Cardiac septum (tissue), 1 donor: Measurements from ENCODE around the gene KATNA1. TPM values are rescaled to one million over a fixed set of nuclear protein-coding genes. Genes with fewer than 3 reads are reported as not detected.

Source experiments
- DNase-seq: peaks from one replicate; pipeline ENCODE4 v3.0.0-alpha.2; 2020; ENCODE audit warnings: low spot score
- intact Hi-C: fragments of 100-400 bp; cut with DNase I; formaldehyde crosslinking; loops from one replicate; pipeline ENCODE4 v1.14.0; 2022
- total RNA-seq: library from RNA; stranded (reverse); fragmentation: NEBNext Ultra II Directional; extraction: Animal tissue kit (Norgen Biotek cat#: 25700); gene quantifications from one replicate; pipeline ENCODE4 v1.2.1, GENCODE V29; 2021
- donor health status: DM: no; HTN: no; CAD: no.

KATNA1 gene
- total RNA-seq, 1 donor from 2014 or later: 13.1 TPM

DNA sequence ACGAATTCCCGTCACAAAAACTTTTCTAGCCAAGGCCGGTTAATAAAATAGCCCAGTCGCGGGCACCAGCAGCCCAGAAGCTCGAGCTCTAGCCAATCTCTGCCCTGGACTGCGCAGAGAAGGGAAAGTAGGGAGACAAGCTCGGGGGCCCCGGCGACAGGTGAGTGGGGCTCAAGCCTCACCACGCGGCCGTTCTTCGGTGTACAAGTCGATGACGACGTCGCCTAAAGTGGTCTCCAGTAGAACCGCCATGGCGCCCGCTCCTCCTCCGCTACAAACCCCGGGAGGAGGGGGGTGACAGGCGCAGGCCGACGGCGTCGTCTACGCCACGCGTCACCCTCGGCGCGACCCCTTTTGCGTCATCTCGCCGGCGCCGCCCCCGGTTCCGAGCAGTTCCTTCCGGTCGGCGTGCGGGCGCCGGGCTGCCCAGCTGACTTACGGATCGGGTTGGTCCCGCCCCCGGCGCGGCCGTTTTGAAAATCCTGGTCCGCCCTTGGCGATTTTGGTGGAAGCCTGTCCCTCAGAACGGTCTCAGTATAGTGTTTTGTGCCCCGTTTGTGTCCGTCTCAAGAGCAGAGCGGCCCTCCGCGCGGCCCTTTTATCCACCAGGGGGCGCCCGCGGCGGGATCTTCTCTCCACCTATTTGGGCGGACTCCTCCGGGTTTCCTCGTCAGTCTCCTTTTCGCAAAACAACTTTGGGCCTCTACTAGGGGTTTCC, 102.6 kb downstream of the KATNA1 start, which contains the start of gene PPIL4:
PPIL4 (minus strand) TSS at position 290 of the 718 bp plus-strand sequence; CDS start at position 252, 38 bp downstream.
- peak; percentile 97 for DNase-seq
- intact Hi-C loops: loop anchor here (2.0 to 10.0 kb wide), 2 partner anchors 19 to 459 kb away; no protein-coding TSS in a partner anchor

DNA sequence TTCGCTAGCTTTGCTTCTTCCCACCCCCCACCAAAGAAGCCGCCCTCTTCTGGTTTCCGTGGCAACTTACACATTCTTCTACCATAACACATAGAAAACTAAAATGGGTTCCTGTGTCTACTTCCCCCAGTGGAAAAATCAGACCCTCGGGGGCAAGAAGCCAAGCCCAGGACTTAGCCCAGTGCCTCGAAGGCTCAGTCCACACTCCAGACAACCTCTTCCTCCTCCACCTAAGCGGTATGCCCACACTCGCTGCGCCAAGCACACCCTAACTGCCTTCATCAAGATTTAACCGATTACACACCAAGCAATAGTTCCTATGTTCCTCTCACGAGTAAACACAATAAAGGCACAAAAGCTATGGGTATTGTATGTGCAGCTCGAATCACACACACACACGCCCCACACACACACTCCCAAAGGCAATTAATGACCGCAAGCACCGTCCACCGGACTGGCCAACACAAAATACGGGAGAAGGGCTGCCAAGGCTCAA, 103.2 kb downstream of the KATNA1 start:
- DNase-seq: no peak
- intact Hi-C loops: loop anchor here (10.0 kb wide), 1 partner anchor 459 kb away; no protein-coding TSS in a partner anchor

Other genes with a start within 250 kb of the KATNA1 start
- 1.3 TPM for gene SUMO4, start 248.5 kb downstream of the KATNA1 start, total RNA-seq
- 0.35 TPM for gene ZC3H12D, start 163.7 kb downstream of the KATNA1 start, total RNA-seq
- gene PPIL4, start 102.7 kb downstream of the KATNA1 start, total RNA-seq: 18.6 TPM
- gene GINM1, start 82.3 kb downstream of the KATNA1 start, total RNA-seq: 53.8 TPM
- 14.6 TPM for gene LATS1, start 69.4 kb upstream of the KATNA1 start, total RNA-seq
- 23.2 TPM for gene NUP43, start 97.8 kb upstream of the KATNA1 start, total RNA-seq
- 130 TPM for gene PCMT1, start 101.0 kb upstream of the KATNA1 start, total RNA-seq
- 11.6 TPM for gene LRP11, start 215.6 kb upstream of the KATNA1 start, total RNA-seq
- not detected for gene RAET1E, start 249.4 kb upstream of the KATNA1 start, total RNA-seq